ENCODE results near the gene CRYBA2. TPM values are rescaled to one million over a fixed set of nuclear protein-coding genes. Genes with fewer than 3 reads are reported as not detected.

Gene CRYBA2
- total RNA-seq, 1 experiment from 2014 or later = not detected

DNA sequence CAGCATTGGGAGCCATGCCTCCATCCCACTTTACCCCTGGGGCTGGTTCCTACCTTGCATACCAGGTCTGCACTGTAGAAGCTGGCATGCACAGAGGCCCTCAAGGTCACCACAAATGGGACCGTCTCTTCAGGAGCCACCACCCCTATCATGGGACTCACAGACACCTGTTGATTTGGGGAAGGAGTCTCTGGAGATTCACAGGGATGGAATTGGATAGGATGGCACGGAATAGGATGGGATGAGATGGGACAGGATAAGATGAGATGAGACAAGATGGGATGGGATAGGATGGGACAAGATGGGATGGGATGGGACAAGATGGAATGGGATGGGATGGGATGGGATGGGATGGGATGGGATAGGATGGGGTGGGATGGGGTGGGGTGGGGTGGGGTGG, 16.1 kb upstream of the CRYBA2 start:
- TF ChIP-seq, protein P1, sequence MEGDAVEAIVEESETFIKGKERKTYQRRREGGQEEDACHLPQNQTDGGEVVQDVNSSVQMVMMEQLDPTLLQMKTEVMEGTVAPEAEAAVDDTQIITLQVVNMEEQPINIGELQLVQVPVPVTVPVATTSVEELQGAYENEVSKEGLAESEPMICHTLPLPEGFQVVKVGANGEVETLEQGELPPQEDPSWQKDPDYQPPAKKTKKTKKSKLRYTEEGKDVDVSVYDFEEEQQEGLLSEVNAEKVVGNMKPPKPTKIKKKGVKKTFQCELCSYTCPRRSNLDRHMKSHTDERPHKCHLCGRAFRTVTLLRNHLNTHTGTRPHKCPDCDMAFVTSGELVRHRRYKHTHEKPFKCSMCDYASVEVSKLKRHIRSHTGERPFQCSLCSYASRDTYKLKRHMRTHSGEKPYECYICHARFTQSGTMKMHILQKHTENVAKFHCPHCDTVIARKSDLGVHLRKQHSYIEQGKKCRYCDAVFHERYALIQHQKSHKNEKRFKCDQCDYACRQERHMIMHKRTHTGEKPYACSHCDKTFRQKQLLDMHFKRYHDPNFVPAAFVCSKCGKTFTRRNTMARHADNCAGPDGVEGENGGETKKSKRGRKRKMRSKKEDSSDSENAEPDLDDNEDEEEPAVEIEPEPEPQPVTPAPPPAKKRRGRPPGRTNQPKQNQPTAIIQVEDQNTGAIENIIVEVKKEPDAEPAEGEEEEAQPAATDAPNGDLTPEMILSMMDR (IDR thresholded peaks at IDR 0.05; ENCODE audit: unreplicated experiment) = no peak

GRCh38 chr2:219003979-219004378, 10.8 kb upstream of the CRYBA2 start:
- no peak for DNase-seq (ENCODE audit: unreplicated experiment)
- H3K27ac Mint-ChIP-seq (ENCODE audit: low read depth, unreplicated experiment) = no peak overlapping the region
- H3K36me3 Mint-ChIP-seq (ENCODE audit: insufficient read depth, unreplicated experiment) = peaks cover 6% of the 10 kb centered on the region
- H3K27me3 Mint-ChIP-seq (ENCODE audit: insufficient read depth, unreplicated experiment) = peaks cover 36% of the 10 kb centered on the region
- no peak overlapping the region for H3K4me3 Mint-ChIP-seq (ENCODE audit: unreplicated experiment)
- H3K9me3 Mint-ChIP-seq (ENCODE audit: unreplicated experiment) = no peaks in the 10 kb centered on the region
- intact Hi-C loops (cut with micrococcal nuclease) = no loop called here
- peaks cover 6% of the 10 kb centered on the region for H3K4me1 Mint-ChIP-seq (ENCODE audit: insufficient read depth, unreplicated experiment)
- CTCF ChIA-PET = interaction anchor here (0.7 to 3.2 kb wide), 6 partner anchors 9 to 70 kb away, joined by 3 to 18 read pairs (median 3); no protein-coding TSS in a partner anchor
- POLR2A ChIA-PET = no interaction called here
- TF ChIP-seq, protein P1 (IDR thresholded peaks at IDR 0.05; ENCODE audit: unreplicated experiment) = no peak
- BruUV-seq (replicated peaks) = no TSS peak

More for the DNA sequence above, 16.1 kb upstream of the CRYBA2 start:
- no peak for DNase-seq (ENCODE audit: unreplicated experiment)
- H3K4me3 Mint-ChIP-seq (ENCODE audit: unreplicated experiment) = no peak overlapping the region
- peaks cover 6% of the 10 kb centered on the region for H3K36me3 Mint-ChIP-seq (ENCODE audit: insufficient read depth, unreplicated experiment)
- POLR2A ChIA-PET = no interaction called here
- BruUV-seq (replicated peaks) = no TSS peak
- H3K9me3 Mint-ChIP-seq (ENCODE audit: unreplicated experiment) = no peaks in the 10 kb centered on the region
- no peak overlapping the region for H3K27ac Mint-ChIP-seq (ENCODE audit: low read depth, unreplicated experiment)
- peaks cover 29% of the 10 kb centered on the region for H3K27me3 Mint-ChIP-seq (ENCODE audit: insufficient read depth, unreplicated experiment)
- H3K4me1 Mint-ChIP-seq (ENCODE audit: insufficient read depth, unreplicated experiment) = no peaks in the 10 kb centered on the region
- CTCF ChIA-PET = interaction anchor here (0.5 to 4.2 kb wide), 17 partner anchors 9 to 1845 kb away, joined by 3 to 27 read pairs (median 5); no protein-coding TSS in a partner anchor
- intact Hi-C loops (cut with micrococcal nuclease) = no loop called here

DNA sequence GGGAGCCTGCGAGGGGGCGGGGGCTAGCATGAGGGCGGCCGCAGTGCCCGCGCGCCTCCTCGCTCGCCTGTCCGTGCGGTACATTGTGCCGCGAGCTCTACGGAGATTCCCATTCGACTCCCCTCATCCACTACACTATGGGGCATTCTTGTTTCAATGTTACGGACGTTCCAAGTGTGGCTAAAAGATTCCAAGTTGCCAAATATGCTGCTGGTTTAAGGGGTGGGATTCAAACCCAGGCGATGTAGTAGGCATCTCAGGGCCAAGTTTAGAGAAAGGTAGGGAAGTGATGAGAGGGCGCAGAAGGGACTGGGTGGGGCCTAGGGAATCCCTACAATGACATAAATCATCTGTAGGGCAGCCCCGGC, 10.0 kb upstream of the CRYBA2 start:
- Mint-ChIP-seq H3K27me3 (ENCODE audit: insufficient read depth, unreplicated experiment) (peaks cover 36% of the 10 kb centered on the region), H3K9me3 (ENCODE audit: unreplicated experiment) (no peaks in the 10 kb centered on the region), H3K27ac (ENCODE audit: low read depth, unreplicated experiment) (no peak overlapping the region), H3K36me3 (ENCODE audit: insufficient read depth, unreplicated experiment) (peaks cover 6% of the 10 kb centered on the region), H3K4me1 (ENCODE audit: insufficient read depth, unreplicated experiment) (peaks cover 12% of the 10 kb centered on the region), H3K4me3 (ENCODE audit: unreplicated experiment) (no peak overlapping the region)
- no TSS peak for BruUV-seq (replicated peaks)
- no peak for DNase-seq (ENCODE audit: unreplicated experiment)
- CTCF ChIA-PET = interaction anchor here (0.6 to 3.2 kb wide), 4 partner anchors 8 to 151 kb away, joined by 3 to 18 read pairs (median 3); no protein-coding TSS in a partner anchor
- intact Hi-C loops (cut with micrococcal nuclease) = no loop called here
- TF ChIP-seq, protein P1 (IDR thresholded peaks at IDR 0.05; ENCODE audit: unreplicated experiment) = no peak
- POLR2A ChIA-PET = no interaction called here

DNA sequence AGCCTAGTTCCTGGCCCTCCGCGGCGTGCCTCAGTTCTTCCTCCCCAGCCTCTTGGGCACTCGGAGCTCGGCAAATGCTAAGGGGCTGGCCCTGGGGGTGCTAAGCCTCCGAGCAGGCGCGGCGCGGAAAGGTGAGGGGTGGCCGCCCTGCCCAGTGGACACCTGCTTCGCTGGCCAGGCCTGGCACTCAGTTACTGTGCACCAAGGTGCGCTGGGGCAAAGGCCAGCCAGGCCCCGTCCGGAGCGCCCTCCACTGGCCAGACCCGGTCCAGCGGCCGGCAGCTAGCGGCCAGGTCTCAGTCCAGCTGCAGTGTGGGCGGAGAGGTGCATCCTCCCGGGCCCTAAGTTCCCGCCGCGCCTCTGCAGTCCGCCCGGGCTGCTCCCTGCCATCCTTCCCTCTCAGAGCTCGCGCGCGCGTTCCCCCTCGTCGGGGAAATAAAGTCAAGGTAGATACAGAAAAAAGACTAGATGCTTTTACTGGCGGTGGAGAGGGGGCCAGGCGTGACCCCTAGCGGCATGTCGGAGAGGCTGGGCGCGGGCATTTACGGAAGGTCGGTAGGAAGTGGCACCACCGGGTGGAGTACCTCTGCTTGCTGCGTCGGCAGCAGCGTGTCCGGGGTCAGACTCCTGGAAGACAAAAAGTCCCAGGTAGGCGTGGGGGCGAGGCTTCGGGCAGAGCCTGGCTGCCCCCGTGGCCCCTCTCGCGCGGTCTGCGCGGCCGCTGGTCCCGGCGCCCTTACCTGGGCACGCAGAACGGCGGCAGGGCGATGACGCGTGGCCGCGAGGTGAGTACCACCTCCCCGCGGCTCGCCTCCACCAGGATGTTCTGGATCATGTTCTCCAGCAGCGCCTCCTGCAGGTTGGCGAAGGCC, 9.4 kb upstream of the CRYBA2 start:
- peaks cover 36% of the 10 kb centered on the region for H3K27me3 Mint-ChIP-seq (ENCODE audit: insufficient read depth, unreplicated experiment)
- H3K9me3 Mint-ChIP-seq (ENCODE audit: unreplicated experiment) = no peaks in the 10 kb centered on the region
- intact Hi-C loops (cut with micrococcal nuclease) = no loop called here
- peak overlapping the region; percentile 16 for H3K4me3 Mint-ChIP-seq (ENCODE audit: unreplicated experiment)
- CTCF ChIA-PET = interaction anchor here (0.6 to 1.8 kb wide), 16 partner anchors 8 to 367 kb away, joined by 3 to 10 read pairs (median 4); partner anchors contain the start of gene SLC23A3
- POLR2A ChIA-PET = no interaction called here
- peaks cover 15% of the 10 kb centered on the region for H3K4me1 Mint-ChIP-seq (ENCODE audit: insufficient read depth, unreplicated experiment)
- BruUV-seq (replicated peaks) = no TSS peak
- DNase-seq (ENCODE audit: unreplicated experiment) = peak; percentile 33
- TF ChIP-seq, protein P1 (IDR thresholded peaks at IDR 0.05; ENCODE audit: unreplicated experiment) = peak; percentile 53
- H3K36me3 Mint-ChIP-seq (ENCODE audit: insufficient read depth, unreplicated experiment) = peaks cover 6% of the 10 kb centered on the region
- no peak overlapping the region for H3K27ac Mint-ChIP-seq (ENCODE audit: low read depth, unreplicated experiment)
